ENCODE data around the gene NTSR1.

NTSR1 gene

DNA sequence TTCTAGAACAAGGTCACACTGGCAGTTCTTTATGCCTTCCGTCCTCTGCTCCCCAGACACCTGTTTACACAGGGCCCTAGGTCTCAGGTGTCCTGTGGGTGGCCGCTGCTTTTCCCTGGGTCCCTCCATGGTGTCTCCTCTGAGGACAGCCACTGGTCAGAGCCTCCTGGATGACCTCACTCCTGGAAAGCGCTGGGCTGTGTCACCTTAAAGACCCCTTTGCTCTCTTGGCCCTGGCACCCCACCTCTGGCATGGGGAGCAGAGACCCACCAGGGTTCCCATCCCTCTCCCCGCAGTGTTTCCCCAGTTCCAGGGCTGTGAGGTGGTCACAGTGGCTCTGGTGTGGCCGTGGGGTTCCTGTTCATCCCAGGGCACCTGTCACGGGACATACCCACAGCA is 33.9 kb downstream of the NTSR1 start:
- FAIRE-seq (no peak), DNase-seq (ENCODE audit: insufficient read length, low spot score) (no peak)
- TF ChIP-seq, protein P1, sequence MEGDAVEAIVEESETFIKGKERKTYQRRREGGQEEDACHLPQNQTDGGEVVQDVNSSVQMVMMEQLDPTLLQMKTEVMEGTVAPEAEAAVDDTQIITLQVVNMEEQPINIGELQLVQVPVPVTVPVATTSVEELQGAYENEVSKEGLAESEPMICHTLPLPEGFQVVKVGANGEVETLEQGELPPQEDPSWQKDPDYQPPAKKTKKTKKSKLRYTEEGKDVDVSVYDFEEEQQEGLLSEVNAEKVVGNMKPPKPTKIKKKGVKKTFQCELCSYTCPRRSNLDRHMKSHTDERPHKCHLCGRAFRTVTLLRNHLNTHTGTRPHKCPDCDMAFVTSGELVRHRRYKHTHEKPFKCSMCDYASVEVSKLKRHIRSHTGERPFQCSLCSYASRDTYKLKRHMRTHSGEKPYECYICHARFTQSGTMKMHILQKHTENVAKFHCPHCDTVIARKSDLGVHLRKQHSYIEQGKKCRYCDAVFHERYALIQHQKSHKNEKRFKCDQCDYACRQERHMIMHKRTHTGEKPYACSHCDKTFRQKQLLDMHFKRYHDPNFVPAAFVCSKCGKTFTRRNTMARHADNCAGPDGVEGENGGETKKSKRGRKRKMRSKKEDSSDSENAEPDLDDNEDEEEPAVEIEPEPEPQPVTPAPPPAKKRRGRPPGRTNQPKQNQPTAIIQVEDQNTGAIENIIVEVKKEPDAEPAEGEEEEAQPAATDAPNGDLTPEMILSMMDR (IDR thresholded peaks at IDR 0.05; ENCODE audit: insufficient read depth, missing control alignments), result no peak

DNA sequence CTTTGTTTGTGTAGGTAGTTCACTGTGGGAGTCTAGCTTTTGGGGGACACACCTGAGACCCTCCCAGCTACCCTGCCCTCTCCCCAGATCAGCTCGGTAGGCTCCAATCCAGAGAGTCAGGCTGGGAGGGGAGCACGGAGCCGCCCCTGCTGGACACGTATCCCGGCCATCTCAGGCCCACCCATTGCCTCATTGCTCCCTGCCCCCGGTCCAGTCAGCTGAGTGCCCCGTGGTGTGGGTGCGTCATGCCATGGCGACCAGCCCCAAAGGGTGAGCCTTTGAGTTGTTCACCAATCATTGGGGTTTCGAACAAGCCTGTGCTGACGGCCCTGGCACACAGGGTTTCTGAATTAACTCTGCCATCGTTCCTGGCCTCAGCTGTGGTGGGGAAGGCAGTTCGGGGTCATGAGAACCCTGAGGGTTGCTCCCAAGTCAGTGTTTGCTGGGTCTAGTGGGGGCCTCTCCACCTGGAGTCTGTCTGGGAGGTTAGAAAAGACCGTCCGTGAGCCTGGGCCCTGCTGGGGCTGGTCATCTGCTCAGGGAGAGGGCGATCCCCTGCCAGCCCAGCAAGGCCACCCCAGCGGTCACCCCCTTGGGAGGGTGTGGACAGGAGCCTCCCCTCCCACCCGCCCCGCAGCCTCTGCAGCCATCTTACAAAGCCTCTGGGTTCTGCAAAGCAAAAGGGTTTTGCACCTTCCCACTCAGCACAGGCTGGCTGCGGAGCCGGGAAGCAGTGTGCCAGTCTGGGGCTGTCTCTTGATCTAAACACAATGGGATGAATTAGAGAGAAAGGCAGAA is 34.5 kb downstream of the NTSR1 start:
- DNase-seq (ENCODE audit: insufficient read length, low spot score) (no peak), FAIRE-seq (no peak)
- TF ChIP-seq, protein P1 (IDR thresholded peaks at IDR 0.05; ENCODE audit: insufficient read depth, missing control alignments), result no peak

DNA sequence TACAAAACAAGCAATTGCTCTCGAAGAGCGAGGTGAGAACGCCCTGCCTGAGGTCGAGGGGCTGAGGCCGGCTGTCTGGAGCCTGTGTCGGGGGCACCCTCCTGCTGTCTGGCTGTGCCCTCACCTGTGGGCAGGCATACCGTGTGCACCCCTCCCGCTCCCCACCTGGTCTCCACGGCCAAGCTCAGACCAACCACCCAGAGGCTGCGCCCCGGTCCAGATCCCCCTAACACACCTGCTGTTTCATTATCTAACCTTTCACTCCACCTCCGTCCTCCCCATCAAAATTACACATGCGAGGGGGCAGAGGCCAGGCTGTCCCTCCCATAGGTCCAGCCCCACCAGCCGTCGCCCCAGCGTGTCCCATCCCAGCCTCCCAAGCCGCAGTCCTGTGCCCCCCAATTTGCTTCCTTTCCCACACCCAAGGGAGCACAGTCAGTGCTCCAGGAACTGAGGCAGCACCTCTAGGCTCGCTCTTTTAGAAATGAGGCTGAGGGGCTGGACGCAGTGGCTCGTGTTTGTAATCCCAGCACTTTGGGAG is 35.2 kb downstream of the NTSR1 start:
- TF ChIP-seq, protein P1 (IDR thresholded peaks at IDR 0.05; ENCODE audit: insufficient read depth, missing control alignments), result no peak
- FAIRE-seq, result no peak
- DNase-seq (ENCODE audit: insufficient read length, low spot score), result no peak

DNA sequence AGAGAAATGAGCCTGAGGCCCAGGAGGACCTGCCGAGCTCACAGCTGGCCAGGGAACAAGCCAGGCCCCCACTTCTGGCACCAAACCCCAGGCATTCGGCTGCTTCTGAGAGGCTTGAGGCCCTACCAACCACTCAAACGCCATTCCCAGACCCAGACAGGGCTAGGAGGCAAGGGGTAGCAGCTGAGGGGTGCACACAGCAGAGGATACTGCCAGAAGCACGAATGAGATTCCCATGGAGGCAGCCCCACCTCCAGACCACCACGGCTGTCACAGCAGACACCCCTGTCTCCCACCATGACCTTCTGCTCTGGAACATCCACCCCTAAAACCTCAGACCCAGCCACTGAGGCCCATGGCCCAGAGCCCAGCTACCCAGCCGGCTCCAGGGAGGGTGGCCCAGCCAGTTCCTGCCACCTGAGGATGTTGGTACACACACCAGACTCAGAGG is 36.1 kb downstream of the NTSR1 start:
- no peak for DNase-seq (ENCODE audit: insufficient read length, low spot score)
- TF ChIP-seq, protein P1 (IDR thresholded peaks at IDR 0.05; ENCODE audit: insufficient read depth, missing control alignments), result no peak
- FAIRE-seq, result no peak

DNA sequence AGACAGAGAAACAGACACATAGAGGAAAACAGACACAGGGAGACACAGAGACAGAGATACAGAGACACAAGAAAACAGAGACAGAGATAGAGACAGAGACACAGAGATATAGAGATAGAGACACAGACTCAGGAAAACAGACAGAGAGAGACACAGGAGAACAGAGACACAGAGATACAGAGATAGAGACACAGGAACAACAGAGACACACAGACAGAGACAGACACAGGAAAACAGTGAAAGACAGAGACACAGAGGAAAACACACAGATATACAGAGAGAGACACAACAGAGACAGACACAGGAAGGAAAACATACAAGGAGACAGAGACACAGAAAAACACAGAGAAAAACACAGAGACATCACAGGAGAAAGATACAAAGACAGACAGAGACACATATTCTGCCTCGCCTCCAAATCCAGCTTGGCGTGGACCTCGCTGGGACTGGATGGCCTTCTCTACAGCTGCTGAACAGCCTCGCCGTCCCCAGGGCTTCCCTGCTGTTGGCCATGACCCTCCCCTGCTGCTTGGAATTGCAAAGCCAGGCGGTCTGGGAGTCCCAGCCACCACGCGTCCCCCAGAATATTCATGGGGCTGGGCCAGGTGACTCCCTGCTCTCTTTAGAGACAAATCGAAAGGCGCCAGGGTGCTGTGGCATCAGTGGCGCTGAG is 36.8 kb downstream of the NTSR1 start:
- FAIRE-seq, result no peak
- TF ChIP-seq, protein P1 (IDR thresholded peaks at IDR 0.05; ENCODE audit: insufficient read depth, missing control alignments), result no peak
- DNase-seq (ENCODE audit: insufficient read length, low spot score), result no peak

DNA sequence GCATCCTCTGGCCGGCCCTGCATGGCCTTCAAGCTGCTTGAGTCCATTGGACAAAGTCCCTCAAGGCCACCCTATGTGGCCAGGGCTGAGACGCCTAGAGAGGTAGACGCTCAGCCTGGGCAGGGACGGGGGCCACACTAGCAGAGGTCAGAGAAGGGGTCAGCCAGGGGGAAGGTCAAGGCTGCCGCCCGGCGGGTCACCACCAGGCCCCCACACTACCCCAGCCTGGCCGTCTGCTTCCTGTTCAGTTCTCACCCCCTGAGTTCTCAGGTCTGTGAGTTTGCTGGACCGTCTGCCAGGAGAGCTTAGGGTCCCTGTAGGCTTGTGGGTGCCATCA is 37.3 kb downstream of the NTSR1 start:
- TF ChIP-seq, protein P1 (IDR thresholded peaks at IDR 0.05; ENCODE audit: insufficient read depth, missing control alignments), result no peak
- FAIRE-seq (no peak), DNase-seq (ENCODE audit: insufficient read length, low spot score) (no peak)

DNA sequence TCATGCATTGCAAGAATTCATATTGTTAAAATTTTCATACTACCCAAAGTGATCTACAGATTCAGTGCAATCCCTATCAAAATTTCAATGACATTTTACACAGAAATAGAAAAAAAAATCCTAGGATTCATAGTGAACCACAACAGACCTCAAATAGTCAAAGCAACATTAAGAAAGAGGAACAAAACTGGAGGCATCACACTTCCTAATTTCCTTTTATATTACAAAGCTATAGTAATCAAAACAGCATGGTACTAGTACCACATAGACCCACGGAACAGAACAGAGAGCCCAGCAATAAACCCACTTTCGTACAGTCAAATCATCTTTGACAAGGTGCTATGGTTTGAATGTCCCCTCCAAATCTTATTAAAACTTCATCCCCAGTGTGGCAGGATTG is 39.7 kb downstream of the NTSR1 start:
- DNase-seq (ENCODE audit: insufficient read length, low spot score) (no peak), FAIRE-seq (no peak)
- TF ChIP-seq, protein P1 (IDR thresholded peaks at IDR 0.05; ENCODE audit: insufficient read depth, missing control alignments), result no peak

All from D721Med (cell line).